NOMO-1 treated with DMSO at 0.1 percent for 48 hours (cell line): Measurements from ENCODE around the gene STMN1.

Experiments used
- DNase-seq: peaks from one replicate; lab custom pipeline; 2025; ENCODE audit not compliant: unreplicated experiment; lab: John Stamatoyannopoulos, UW

STMN1 gene

GRCh38 chr1:25922056-25922970 lies 16.1 kb upstream of the STMN1 start:
- DNase-seq = peak; percentile 21

GRCh38 chr1:25918615-25919014 lies 12.4 kb upstream of the STMN1 start:
- no peak for DNase-seq

GRCh38 chr1:25917996-25918395 lies 11.8 kb upstream of the STMN1 start:
- DNase-seq = no peak

- no peak for DNase-seq
These were observed 10.2 kb upstream of the STMN1 start for GRCh38 chr1:25916460-25916859.

- no peak for DNase-seq
These were observed 8.1 kb upstream of the STMN1 start for GRCh38 chr1:25914074-25914995.

GRCh38 chr1:25913206-25913605 lies 7.0 kb upstream of the STMN1 start:
- DNase-seq = no peak

- no peak for DNase-seq
These were observed 6.0 kb upstream of the STMN1 start for GRCh38 chr1:25912076-25912831.

- DNase-seq = no peak
These were observed 4.9 kb upstream of the STMN1 start for GRCh38 chr1:25911162-25911561.

GRCh38 chr1:25909040-25909439 lies 2.8 kb upstream of the STMN1 start:
- DNase-seq = no peak

GRCh38 chr1:25908161-25908560 lies 1.9 kb upstream of the STMN1 start:
- no peak for DNase-seq

GRCh38 chr1:25907601-25908000 lies 1.4 kb upstream of the STMN1 start:
- no peak for DNase-seq

- DNase-seq = no peak
These were observed 553 bp upstream of the STMN1 start for GRCh38 chr1:25906644-25907300.

GRCh38 chr1:25904943-25905679 lies 1.1 kb downstream of the STMN1 start:
- peak; percentile 88 for DNase-seq

GRCh38 chr1:25903986-25904385 lies 2.2 kb downstream of the STMN1 start:
- no peak for DNase-seq

GRCh38 chr1:25902462-25902861 lies 3.8 kb downstream of the STMN1 start:
- no peak for DNase-seq

- no peak for DNase-seq
These were observed 6.0 kb downstream of the STMN1 start for GRCh38 chr1:25900219-25900618.

- no peak for DNase-seq
These were observed 6.4 kb downstream of the STMN1 start for GRCh38 chr1:25899792-25900191.

- DNase-seq = no peak
These were observed 7.8 kb downstream of the STMN1 start for GRCh38 chr1:25898223-25899015.

GRCh38 chr1:25897754-25898153 lies 8.5 kb downstream of the STMN1 start:
- DNase-seq = no peak
